COLO668 (cell line): ENCODE results near the gene COL23A1.
A peak's percentile ranks its signal among the peaks of the same experiment; 100 is the strongest.

ENCODE experiments used
- DNase-seq: peaks from one replicate; lab custom pipeline; 2025; ENCODE audit not compliant: unreplicated experiment; lab: John Stamatoyannopoulos, UW

COL23A1 gene

DNA sequence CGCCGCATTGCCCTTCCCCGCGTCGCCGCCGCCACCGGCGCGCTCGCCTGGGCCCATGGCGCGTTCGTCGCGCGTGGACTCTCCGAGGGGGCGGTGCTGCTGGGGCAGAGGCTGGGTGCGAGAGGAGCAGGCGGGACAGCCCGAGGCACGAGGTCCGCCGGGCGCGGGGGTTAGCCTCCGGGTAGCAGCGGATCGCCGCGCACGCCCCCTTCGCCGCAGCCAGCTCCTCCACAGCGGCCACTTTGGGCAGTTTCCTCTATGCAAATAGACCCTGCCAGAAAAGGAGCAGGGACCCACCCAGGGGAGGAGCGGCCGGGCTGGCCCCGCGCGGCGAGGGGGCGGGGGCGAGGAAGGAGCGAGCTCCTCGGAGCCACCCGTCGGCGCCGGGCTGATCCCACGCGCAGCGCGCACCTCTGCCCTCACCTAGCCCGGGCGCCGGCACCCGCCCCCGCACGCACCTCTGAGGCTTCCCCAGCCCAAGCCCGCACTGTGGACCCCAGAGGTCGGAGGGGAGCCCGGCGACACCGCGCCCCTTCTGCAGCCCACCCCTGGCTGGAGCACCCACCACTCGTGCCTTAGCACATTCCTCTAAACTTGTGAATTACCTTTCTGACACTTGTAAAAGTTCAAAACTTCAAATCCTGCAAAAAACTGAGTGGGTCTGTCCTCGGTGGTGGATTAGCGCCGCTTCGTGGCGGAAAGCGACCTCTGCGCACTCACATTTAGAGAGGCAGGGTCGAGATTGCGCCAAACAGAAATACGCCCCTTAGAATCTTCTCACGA, at the start of gene COL23A1:
TSS of gene COL23A1 (minus strand) at position 253 of the 783 bp plus-strand sequence.
- DNase-seq, result no peak

DNA sequence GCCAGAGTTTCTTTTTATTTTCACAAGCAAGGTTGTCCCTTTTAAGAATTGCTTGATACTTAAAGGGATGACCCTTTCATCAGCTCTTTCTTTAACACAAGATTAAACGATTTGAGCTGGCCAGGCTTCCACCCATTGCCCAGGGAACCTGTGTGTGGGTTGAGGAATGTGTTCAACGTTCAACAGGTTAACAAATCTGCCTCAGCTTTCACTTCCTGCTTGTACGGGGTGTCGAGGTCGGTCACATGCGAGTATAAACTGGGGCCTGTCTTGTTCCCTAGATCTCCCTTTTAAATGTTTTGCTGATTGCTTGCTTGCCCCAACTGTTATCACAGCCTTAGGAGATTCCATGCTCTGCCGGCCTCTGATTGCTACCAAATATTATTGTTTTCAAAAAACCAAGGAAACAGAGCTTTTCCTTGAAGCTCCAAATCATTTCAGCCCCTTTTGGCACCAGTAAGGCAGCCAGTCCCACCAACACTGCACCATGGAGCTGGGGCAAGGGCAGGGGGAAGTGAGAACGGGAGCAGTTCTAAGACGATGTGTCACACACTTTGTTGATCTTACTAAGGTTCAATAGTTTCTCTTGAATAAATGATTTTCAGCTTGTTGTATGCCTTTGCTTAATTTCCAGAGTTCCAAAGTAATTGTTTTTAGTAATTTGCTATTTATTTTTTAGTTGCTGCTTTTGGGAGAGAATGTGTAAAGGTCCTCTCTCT, 47.3 kb upstream of the COL23A1 start:
- no peak for DNase-seq

DNA sequence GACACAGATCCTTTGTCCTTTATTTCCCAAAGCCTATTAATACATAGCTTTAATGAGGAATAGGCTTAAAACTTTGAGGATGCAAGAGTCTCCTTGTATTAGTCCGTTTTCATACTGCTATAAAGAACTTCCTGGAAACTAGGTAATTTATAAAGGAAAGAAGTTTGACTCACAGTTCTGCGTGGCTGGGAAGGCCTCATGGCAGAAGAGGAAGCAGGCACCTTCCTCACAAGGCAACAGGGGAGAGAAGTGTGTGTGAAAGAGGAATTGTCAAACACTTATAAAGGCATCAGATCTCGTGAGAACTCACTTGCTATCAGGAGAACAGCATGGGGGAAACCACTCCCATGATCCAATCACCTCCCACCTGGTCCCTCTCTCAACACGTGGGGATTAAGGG, 42.1 kb upstream of the COL23A1 start:
- DNase-seq, result no peak

DNA sequence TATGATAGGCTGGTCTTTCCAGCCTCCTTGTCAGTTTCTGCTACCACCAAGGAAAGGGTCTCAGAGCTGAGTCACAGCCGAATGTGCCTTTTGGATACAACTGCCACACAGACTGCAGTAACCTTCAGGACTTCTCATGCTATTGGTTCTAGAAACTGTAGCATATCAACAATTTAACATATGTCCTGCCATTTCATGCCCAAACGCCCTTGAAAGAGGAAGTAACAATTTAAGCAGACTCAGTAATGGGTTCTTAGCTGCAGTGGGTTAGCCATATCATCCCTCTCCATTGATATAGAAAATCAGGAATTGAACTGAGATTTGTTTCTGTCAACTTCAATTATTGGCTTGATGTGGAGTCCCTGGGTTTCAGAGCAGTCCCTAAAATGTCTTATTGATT, 40.8 kb upstream of the COL23A1 start:
- no peak for DNase-seq

DNA sequence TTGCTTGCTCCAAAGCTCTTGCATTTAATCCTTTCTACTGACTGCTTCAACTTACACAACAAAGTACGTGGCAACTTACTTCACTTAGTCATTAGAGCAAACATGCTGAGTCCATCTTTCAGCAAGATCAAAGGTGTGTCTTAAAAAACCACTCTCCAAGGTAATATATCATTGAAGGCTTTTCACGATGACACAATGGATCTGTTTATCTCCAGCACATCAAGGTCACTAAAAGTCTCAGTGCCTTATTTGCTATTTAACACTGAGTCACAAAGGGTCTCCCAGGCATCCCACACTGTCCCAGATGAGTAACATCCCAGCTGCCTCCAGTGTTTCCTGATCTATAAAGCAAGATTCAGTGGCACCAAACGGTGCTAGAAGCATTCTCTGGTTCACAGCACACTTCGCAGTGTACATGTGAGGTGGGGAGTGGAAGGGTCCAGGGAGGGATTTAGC, 40.3 kb upstream of the COL23A1 start:
- DNase-seq, result no peak

DNA sequence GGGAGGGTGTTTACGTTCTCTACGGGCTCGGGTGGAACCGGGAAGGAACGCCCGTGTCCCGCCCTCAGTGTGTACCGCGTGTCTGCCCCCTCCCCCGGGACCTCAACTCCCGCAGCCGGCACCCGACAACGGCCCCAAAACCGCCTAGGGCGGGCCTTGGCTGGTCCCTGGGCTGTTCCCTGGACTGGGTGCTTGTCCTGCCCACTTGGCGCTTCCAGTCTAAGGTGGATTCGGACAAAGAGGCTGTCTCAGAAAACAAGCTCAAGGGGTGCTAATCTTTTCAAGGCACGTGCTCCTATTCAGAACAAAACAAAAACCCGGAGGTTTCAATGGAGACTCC, 37.0 kb upstream of the COL23A1 start:
- no peak for DNase-seq

DNA sequence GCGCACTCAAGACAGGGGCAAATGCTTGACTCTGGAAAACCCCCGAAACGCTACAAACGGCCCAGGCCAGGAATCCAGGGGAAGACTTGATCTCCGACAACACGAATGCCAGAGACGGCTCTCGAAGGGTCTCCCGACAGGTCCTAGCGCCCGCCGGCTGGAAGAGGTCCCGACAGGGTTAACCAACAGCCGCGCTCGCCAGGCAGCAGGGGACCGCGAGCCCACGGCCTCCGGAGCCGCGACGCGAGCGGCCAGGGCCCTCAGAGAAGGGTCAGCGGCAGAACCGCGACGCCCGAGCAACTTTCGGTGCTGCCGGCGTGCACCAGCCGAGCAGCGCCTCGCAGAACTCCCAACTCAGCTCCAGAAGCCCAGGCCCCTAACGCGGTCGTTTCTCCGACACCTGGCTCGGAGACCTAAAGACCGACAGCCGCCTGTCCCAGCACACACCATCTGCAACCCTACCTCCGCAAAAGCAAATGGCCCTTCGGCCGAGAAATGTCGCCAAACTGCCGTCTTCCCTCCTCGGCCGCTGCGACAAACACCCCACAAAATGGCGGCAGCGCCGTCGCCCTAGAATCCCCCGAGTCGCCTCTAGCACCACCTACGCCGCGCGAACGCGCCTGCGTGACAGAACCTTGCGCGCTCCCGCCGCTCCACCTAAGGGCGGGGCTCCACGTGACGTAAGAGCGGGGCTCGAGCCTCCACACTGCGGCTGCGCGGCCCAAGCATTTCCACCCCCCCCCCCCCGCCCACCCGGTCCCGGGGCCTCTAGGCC, 36.5 kb upstream of the COL23A1 start, which contains the start of gene CLK4:
TSS of gene CLK4 (minus strand) at position 567 of the 775 bp plus-strand sequence. CDS start 3,634 bp downstream, outside the sequence.
- DNase-seq, result peak; percentile 94

DNA sequence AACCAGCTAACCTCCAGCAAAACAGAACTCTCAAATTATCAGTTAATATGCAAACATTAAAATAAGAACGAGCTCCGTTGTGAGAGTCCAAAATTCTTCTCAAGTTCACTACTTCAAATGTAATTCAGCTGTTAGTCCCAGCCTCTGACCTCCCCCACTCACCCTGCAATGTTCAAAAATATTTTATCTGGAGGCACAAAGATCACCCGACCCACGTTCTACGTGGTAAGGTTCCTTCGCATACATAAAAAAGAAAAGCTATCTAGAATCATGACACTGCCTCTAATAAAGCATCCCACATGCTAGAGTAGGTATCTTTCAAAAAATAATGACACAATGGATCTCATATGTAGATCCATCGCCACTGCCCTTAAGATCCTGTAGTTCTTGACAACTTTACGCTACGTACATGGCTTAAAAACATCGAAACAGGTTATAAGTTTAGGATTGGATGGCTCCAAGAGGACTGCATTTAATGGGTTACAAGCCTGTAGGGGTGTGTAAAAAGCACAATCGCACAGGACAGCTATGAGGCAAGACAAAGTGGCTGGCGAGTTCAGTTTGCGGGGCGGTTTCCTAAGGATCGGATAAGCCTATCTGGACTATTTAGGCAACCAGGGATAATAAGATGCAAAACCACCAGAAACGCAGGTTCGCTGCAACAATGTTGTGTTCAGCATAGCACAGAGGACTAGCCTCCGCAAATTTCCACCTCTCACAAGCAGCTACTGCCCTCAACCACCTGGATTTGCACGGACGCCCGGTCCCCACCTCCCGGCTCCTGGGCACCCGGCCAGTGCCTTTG, 35.7 kb upstream of the COL23A1 start:
- DNase-seq, result no peak

DNA sequence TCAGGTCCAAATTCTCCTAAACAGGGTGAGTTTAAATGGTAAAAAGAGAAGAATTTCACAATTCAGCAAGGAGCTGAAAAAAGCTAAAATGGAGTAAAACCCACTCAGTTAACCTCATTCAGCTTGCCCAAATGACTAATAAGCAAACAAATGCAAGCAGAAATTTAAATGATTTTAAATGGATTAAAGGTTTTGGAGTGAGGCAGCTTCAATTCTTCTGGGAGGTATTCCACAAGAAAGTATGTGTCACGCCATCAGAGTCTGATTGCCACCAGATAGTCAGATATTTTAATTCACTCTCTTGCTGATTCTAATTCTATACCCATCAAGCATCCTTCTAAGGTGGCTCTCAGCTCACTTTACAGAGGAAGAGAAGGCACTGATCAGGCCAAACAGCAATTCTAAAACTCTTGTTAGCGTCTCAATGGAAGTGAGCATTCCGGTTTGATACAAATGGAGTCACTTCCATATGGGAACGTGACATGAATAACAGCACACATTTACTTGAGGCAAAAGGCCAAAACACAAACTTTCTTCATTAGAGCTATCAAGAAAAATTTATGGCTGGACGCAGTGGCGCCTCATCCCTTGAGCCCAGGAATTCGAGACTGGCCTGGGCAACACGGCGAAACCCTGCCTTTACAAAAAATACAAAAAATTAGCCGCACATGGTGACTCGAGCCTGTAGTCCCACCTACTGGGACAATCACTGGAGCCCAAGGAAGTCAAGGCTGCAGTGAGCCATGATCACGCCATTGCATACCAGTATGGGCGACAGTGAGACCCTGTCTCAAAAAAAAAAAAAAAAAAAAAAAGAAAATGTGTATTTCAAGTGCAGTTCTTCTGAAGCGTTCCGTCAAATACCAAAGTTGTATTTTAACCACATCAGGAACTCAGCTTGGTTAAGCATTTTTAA, 34.7 kb upstream of the COL23A1 start:
- no peak for DNase-seq

DNA sequence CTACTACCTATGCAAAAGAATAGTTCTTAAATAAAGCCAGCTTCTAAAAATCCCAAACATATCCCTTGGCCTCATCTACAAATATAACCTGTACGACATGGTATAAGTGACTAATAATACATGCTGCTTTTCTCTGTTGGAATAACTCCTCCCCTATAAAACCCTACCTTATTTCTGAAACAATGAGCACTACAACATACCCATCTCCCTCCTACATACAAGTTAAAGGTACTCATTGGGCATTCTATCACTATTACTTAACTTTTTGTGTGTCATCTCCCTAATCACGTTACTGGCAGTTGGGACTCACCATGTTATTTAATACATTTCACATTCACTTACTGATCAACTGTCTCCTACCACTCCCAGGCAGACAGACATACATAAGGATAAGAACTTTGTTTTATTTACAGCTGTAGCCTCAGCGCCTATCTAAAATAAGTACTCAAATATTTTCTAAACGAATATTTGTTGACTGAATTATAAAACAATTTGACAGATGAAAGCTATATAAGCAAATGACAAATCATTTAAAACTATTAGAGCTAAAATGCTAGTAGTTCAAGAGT, 32.6 kb upstream of the COL23A1 start:
- no peak for DNase-seq

DNA sequence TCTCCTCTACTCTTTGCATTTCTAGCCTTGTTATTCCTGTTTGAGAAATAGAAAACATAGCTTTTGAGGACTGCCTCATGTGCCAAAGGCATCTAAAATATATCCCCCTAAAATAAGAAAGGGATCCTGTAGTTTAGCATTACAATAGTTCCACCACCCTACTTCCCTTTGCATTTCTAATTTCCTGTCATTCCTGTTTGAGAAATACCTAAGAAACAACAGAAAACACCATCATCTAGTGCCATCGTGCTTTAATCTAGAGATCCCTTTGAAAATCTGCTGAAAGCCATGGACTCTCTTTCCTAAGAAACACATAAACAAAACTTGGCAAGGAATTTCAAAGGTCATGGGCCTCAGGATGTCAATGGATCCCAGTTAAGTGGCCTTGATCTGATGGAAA, 29.2 kb upstream of the COL23A1 start:
- DNase-seq, result no peak

DNA sequence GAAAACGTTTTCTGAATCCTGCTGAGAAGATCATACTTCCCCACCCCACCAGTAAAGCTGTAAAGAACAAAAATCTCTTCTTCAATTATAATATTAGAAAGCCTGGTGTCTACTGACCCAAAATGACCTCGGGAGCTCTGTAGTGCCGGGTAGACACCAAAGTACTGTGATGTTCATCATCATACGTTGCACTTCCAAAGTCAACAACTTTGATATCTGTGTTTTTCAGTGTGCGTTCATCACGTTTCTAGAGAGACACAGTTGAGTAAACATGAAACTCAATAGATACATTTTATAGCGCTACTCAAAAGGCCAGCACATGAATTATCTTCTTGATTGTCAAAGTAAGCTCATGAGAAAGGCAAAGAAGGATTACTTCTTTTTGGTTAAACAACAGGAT, 22.1 kb upstream of the COL23A1 start:
- no peak for DNase-seq

DNA sequence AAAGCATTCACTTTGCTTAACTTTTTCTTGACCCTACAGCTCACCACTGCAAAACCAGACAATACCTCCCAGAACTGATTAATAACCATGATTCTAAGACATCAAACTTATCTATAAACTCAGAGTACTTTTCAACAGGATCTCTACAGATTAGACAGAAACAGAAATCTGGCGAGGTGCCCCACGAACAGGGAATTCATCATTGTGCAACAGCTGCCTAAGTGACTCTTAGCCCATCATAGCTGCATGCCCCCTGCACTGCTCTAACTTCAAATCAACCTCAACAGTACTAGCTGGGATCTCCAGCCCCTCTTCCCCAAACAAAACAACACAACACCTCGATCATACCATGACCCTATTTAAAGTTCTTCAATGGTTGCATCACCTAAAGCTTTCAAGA, 16.1 kb upstream of the COL23A1 start:
- DNase-seq, result no peak

DNA sequence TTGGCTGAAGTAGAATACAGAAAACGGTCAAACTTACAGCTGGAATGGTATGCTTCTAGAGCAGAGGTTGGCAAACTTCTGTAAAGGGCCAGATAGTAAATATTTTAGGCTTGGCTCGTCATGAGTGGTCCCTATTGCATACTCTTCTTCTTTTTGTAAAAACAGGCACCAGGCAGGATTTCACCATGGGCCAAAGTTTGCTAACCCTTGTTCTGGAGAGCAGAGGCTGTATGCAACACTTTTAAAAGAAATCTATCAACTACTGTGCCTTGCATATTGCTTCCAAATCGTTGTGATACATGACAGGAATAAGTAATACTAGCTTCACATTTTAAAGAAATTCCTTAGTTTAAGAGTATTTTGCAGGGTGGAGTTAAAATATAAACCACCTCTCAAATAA, 15.6 kb upstream of the COL23A1 start:
- DNase-seq, result no peak

DNA sequence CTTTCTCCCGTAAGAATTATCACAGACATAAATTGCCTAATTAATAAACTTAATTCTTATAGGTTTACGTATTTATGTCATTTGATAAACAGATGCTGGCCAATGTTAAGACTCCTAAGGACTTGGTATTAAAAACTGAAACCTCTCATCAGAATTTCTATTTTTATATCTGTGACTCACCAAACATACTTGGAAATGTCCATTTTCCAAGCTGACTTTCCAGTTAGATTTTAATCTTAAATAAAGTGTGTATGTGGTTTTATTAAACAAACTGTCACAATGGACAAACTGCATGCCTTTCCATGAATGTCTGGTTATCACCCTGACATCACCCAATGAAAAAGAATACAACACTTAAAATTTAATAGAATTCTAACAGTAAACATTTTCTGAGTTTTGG, 12.6 kb upstream of the COL23A1 start:
- no peak for DNase-seq

DNA sequence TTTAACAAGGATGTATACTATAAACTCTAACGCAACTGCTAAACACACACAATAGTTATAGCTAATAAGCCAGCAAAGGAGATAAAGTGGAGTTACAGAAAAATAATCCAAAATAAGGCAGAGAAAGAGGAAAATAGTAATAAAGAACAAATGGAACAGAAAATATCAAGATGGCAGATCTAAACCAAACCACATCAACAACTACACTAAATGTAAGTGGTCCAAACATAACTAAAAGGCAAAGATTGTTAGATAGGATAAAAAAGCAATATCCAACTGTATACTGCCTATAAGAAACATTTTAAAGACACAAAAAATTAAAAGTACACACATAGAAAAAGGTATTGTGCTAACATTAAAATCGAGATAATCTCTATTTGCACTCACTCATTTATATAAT, 5.6 kb upstream of the COL23A1 start:
- DNase-seq, result no peak

DNA sequence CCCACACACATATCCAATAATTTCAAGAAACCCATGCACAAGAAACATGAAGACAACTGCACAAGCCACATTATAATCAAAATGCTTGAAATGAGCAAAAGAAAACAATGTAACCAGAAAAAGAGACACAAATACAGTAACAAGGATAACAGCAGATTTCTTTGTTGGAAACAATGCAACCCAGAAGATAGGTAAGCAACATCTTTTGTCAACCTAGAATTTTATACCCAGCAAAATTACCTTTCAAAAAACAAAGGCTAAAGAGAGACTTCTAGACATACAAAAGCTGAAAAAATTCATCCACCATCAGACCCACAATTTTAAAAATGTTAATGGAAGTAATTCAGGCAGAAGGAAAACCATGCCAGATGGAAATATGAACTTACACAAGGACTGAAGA, 5.0 kb upstream of the COL23A1 start:
- DNase-seq, result no peak

DNA sequence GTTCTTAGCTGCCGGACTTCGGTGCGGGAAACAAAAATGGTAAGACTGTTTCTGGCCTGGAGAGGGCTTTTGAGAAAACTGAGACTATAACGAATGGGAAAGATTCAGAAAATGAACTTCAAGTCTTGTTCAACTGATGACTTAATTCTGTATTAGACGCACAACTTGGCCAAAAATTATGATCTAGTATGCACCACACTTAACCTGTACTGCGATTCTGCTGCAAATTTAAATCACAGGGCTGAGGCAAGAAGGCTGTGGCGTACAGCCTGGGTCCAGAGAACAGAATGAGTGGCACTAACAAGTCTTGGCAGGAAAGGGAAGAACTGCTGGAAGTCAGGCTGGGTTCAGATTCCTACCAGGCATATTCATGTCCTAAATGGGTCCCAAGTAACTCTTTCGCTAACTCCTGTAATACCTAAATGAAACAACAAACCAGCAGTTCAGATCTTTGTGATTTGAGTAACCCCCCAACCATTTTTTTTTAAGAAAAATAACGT, 781 bp upstream of the COL23A1 start:
- DNase-seq, result no peak
